H1 (cell line): Measurements from ENCODE around the gene SHROOM3. TPM values are rescaled to one million over a fixed set of nuclear protein-coding genes. Genes with fewer than 3 reads are reported as not detected.

ENCODE experiments used
- BCL11A ChIP-seq, 2 experiments: IDR thresholded peaks; one replicate each; pipeline ENCODE4 v1.6.1; 2011; ENCODE audit warnings: low read depth in 2 of 2, low read length in 2 of 2, mild to moderate bottlenecking in 2 of 2
- SIX5 ChIP-seq: IDR thresholded peaks from 2 replicates; pipeline ENCODE4 v1.6.1; 2011; ENCODE audit warnings: mild to moderate bottlenecking, low read depth, low read length
- YY1 ChIP-seq: IDR thresholded peaks from 2 replicates; pipeline ENCODE4 v1.6.1; 2011; ENCODE audit warnings: low read depth, mild to moderate bottlenecking, low read length
- polyA plus RNA-seq, 7 experiments: library from polyadenylated mRNA; depleted of rRNA in 3 of 7; stranded (reverse) in 5 of 7; unstranded in 2 of 7; fragments of >200 nt in 5 of 7; fragments of 200-250 nt in 2 of 7; gene quantifications; 1 replicate in 5 of 7; 2 replicates in 1 of 7; 4 replicates in 1 of 7; pipeline versions ENCODE4 v1.2.1 to v1.2.3, GENCODE V29; 2011 to 2013; ENCODE audit warnings: missing spikeins in 2 of 7, mixed read lengths in 2 of 7
- total RNA-seq: library from RNA; stranded (reverse); fragmentation: NEBNext Ultra II Directional; extraction: Animal tissue kit (Norgen Biotek cat#: 25700); gene quantifications from 2 replicates; pipeline ENCODE4 v1.2.1, GENCODE V29; 2021

SHROOM3 gene
- total and polyA plus RNA-seq, 2 of the 8 experiments (the other 6 are each of a cell fraction or from before 2014, with no cell fraction given), result 15.8 to 34.0 TPM

GRCh38 chr4:76576824-76577223, 141.8 kb downstream of the SHROOM3 start (continued):
- no peak for TF ChIP-seq YY1
- TF ChIP-seq BCL11A (IDR thresholded peaks at IDR 0.05; ENCODE audit: low read depth in 2 of 2, low read length in 2 of 2), result no peak
- no peak for TF ChIP-seq SIX5
